A673 (cell line): ENCODE measurements around the gene TCEA3. TPM values are rescaled to one million over a fixed set of nuclear protein-coding genes. Genes with fewer than 3 reads are reported as not detected.

Source experiments
- BruUV-seq: library from RNA; stranded (reverse); fragments of 400-500 nt; replicated peaks from 2 replicates; lab custom pipeline; 2021; lab: Mats Ljungman, UMichigan
- CTCF ChIA-PET: fragments of 300-600 bp; sonication (Branson Sonifier 250); formaldehyde crosslinking; loops from one replicate; lab custom pipeline; 2022; ENCODE audit warnings: antibody characterized with exemption; lab: Charles Lee
- POLR2A ChIA-PET: fragments of 300-600 bp; sonication (Branson Sonifier 250); formaldehyde crosslinking; loops from one replicate; lab custom pipeline; 2022; ENCODE audit warnings: antibody characterized with exemption; ENCODE audit not compliant: low non-redundant PET; lab: Charles Lee
- DNase-seq: peaks from one replicate; pipeline ENCODE4 v3.0.0-alpha.2; 2015; ENCODE audit warnings: low spot score
- H3K27ac ChIP-seq: fragments of 200-600 bp; sonication (generic); 2 replicates; pipeline ENCODE4 v1.5.1; 2016; ENCODE audit warnings: mixed run types, low read depth, mild to moderate bottlenecking, mixed read lengths, antibody characterized with exemption, low read length; ENCODE audit not compliant: poor library complexity, severe bottlenecking
- H3K27me3 ChIP-seq: fragments of 200-600 bp; sonication (generic); replicated peaks from 2 replicates; pipeline ENCODE4 v1.6.1; 2017; ENCODE audit warnings: mixed run types, low read depth, mild to moderate bottlenecking, mixed read lengths, antibody characterized with exemption, low read length; ENCODE audit not compliant: insufficient read depth, poor library complexity
- H3K36me3 ChIP-seq: fragments of 200-600 bp; sonication (generic); 2 replicates; pipeline ENCODE4 v1.6.1; 2016; ENCODE audit warnings: mixed run types, mild to moderate bottlenecking, mixed read lengths, antibody characterized with exemption, low read length; ENCODE audit not compliant: insufficient read depth, poor library complexity, severe bottlenecking
- H3K4me1 ChIP-seq: fragments of 200-600 bp; sonication (generic); 2 replicates; pipeline ENCODE4 v1.6.1; 2017; ENCODE audit warnings: mixed run types, mild to moderate bottlenecking, mixed read lengths, antibody characterized with exemption, low read length; ENCODE audit not compliant: insufficient read depth, poor library complexity, severe bottlenecking
- H3K4me3 ChIP-seq: fragments of 200-600 bp; sonication (generic); 2 replicates; pipeline ENCODE4 v1.5.1; 2016; ENCODE audit warnings: low read depth, mixed run types, mild to moderate bottlenecking, mixed read lengths, low read length; ENCODE audit not compliant: poor library complexity, severe bottlenecking
- H3K9me3 ChIP-seq: fragments of 200-600 bp; sonication (generic); 2 replicates; pipeline ENCODE4 v1.6.1; 2016; ENCODE audit warnings: mixed run types, low read depth, mild to moderate bottlenecking, mixed read lengths, antibody characterized with exemption, low read length; ENCODE audit not compliant: poor library complexity, severe bottlenecking
- EZH2 ChIP-seq: fragments of 200-600 bp; sonication (generic); IDR thresholded peaks from 2 replicates; pipeline ENCODE4 v1.6.1; 2017; ENCODE audit warnings: borderline replicate concordance, low read depth, mild to moderate bottlenecking, mixed read lengths, antibody characterized with exemption, low read length; ENCODE audit not compliant: poor library complexity, severe bottlenecking
- intact Hi-C: fragments of 100-400 bp; cut with micrococcal nuclease; formaldehyde crosslinking; loops from one replicate; pipeline ENCODE4 v1.10.0; 2022; ENCODE audit not compliant: unreplicated experiment
- total RNA-seq: library from RNA; stranded (reverse); gene quantifications from 2 replicates; pipeline ENCODE4 v1.2.3, GENCODE V29; 2021
- TF ChIP-seq, protein P1 (sequence below): fragments of 300-800, 200-600 bp; sonication (generic); conservative IDR thresholded peaks from 2 replicates; pipeline ENCODE4 v1.5.1; 2017; ENCODE audit warnings: low read depth, mild to moderate bottlenecking, antibody characterized with exemption, low read length, moderate library complexity, mixed read lengths

Gene TCEA3
- total RNA-seq, 1 experiment from 2014 or later: 0.99 TPM

DNA sequence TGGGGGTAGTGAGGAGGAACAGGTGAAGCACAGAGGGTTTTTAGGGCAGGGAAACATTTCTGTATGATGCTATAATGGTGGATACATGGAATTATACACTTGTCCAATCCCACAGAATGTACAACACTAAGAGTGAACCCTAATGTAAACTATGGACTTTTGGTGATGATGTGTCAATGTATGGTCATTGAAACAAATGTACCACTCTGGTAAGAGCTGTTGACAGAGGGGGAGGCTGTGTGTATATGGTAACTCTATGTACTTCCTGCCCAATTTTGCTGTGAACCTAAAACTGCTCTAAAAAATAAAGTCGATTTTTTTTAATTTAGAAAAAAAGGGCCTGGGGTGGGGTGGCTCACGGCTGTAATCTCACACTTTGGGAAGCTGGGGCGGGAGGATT, 36.5 kb upstream of the TCEA3 start:
- no peaks in the 10 kb centered on the region for H3K36me3 ChIP-seq
- POLR2A ChIA-PET: no interaction called here
- no TSS peak for BruUV-seq

DNA sequence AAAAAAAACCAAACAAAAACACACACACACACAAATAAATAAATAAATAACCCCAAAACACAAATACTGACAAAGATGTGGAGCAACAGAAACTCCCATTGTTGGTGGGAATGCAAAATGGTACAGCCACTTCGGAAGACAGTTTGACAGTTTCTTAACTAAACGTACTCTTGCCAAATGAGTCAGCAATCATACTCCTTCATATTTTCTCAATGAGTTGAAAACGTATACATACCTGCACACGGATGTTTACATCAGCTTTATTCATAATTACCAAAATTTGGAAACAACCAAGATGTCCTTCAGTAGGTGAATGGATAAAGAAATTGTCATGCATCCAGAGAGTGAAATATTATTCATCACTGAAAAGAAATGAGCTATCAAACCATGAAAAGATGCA, 36.0 kb upstream of the TCEA3 start:
- Histone ChIP-seq H3K4me1 (no peaks in the 10 kb centered on the region), H3K27me3 (no peaks in the 10 kb centered on the region), H3K27ac (no peak overlapping the region), H3K36me3 (no peaks in the 10 kb centered on the region), H3K4me3 (no peak overlapping the region), H3K9me3 (no peaks in the 10 kb centered on the region)
- TF ChIP-seq, protein P1, sequence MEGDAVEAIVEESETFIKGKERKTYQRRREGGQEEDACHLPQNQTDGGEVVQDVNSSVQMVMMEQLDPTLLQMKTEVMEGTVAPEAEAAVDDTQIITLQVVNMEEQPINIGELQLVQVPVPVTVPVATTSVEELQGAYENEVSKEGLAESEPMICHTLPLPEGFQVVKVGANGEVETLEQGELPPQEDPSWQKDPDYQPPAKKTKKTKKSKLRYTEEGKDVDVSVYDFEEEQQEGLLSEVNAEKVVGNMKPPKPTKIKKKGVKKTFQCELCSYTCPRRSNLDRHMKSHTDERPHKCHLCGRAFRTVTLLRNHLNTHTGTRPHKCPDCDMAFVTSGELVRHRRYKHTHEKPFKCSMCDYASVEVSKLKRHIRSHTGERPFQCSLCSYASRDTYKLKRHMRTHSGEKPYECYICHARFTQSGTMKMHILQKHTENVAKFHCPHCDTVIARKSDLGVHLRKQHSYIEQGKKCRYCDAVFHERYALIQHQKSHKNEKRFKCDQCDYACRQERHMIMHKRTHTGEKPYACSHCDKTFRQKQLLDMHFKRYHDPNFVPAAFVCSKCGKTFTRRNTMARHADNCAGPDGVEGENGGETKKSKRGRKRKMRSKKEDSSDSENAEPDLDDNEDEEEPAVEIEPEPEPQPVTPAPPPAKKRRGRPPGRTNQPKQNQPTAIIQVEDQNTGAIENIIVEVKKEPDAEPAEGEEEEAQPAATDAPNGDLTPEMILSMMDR: no peak
- no peak for TF ChIP-seq EZH2
- ChIA-PET POLR2A (no interaction called here), CTCF (no interaction called here)
- intact Hi-C loops: no loop called here
- no peak for DNase-seq
- no TSS peak for BruUV-seq

More for the DNA sequence above, 36.5 kb upstream of the TCEA3 start:
- intact Hi-C loops: no loop called here
- DNase-seq: no peak
- Histone ChIP-seq H3K27me3 (no peaks in the 10 kb centered on the region), H3K4me1 (no peaks in the 10 kb centered on the region), H3K27ac (no peak overlapping the region), H3K4me3 (no peak overlapping the region), H3K9me3 (no peaks in the 10 kb centered on the region)
- CTCF ChIA-PET: no interaction called here
- TF ChIP-seq, protein P1: no peak
- no peak for TF ChIP-seq EZH2

DNA sequence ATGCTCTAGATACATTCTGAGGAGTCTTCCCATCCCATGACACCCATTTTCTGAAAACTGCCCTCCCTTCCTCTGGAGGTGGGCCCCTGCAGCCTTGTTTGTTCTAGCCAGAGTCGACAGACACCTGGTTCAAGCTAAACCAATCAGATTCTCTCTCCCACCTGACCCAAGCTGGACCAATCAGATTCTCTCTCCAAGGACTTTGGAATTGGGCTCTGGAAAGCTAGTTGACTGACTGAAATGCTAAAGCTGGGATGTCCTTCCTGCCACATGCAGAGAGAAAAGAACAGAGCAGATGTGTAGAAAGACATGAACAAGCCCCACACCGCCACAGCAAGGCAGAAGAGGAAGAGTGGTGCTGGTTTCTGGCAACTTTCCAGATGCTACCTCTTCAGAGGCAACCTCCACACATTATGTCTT, 34.8 kb upstream of the TCEA3 start:
- H3K36me3 ChIP-seq: no peaks in the 10 kb centered on the region
- no peaks in the 10 kb centered on the region for H3K9me3 ChIP-seq
- BruUV-seq: no TSS peak
- H3K4me3 ChIP-seq: no peak overlapping the region
- intact Hi-C loops: no loop called here
- no peak overlapping the region for H3K27ac ChIP-seq
- TF ChIP-seq EZH2: no peak
- TF ChIP-seq, protein P1: no peak
- H3K27me3 ChIP-seq: no peaks in the 10 kb centered on the region
- no peak for DNase-seq
- H3K4me1 ChIP-seq: no peaks in the 10 kb centered on the region
- POLR2A ChIA-PET: no interaction called here
- CTCF ChIA-PET: no interaction called here
